ENCODE data around the gene ARID4B.

DNA sequence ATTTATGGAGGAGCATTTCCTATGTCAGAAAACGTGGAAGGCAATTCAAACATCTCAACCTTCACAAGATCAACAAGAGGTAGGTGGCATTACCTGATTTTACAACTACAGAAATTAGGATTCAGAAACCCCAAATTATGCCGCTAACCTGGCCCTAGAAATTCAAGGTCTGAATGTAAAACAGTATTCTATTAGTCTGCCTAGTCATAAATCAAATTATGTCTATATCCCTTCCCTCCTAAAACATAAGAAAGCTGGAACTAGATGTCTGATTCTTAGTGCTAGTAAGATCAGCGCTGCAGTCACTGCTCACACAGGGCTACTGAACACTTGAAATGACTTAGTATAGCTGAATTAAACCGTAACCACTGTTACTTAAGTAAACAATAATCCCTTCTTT lies 200.8 kb downstream of the ARID4B start:
- TF ChIP-seq POLR2AphosphoS5 (IDR thresholded peaks at IDR 0.05) = no peak
- TF ChIP-seq, protein P1, sequence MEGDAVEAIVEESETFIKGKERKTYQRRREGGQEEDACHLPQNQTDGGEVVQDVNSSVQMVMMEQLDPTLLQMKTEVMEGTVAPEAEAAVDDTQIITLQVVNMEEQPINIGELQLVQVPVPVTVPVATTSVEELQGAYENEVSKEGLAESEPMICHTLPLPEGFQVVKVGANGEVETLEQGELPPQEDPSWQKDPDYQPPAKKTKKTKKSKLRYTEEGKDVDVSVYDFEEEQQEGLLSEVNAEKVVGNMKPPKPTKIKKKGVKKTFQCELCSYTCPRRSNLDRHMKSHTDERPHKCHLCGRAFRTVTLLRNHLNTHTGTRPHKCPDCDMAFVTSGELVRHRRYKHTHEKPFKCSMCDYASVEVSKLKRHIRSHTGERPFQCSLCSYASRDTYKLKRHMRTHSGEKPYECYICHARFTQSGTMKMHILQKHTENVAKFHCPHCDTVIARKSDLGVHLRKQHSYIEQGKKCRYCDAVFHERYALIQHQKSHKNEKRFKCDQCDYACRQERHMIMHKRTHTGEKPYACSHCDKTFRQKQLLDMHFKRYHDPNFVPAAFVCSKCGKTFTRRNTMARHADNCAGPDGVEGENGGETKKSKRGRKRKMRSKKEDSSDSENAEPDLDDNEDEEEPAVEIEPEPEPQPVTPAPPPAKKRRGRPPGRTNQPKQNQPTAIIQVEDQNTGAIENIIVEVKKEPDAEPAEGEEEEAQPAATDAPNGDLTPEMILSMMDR (IDR thresholded peaks at IDR 0.05) = no peak
- TF ChIP-seq POLR2A (IDR thresholded peaks at IDR 0.05) = no peak
- TF ChIP-seq EP300 (IDR thresholded peaks at IDR 0.05) = no peak

Data from sigmoid colon (tissue), 4 donors.